ENCODE measurements around the gene TANC1. TPM values are rescaled to one million over a fixed set of nuclear protein-coding genes. Genes with fewer than 3 reads are reported as not detected.
"Not testable (repeated sequence)": the region's sequence is repeated elsewhere in the genome, so short reads cannot be mapped to it uniquely, and the experiment has no call there.

The TANC1 gene
- total RNA-seq, 2 donors from 2014 or later = 70.1 to 86.1 TPM

DNA sequence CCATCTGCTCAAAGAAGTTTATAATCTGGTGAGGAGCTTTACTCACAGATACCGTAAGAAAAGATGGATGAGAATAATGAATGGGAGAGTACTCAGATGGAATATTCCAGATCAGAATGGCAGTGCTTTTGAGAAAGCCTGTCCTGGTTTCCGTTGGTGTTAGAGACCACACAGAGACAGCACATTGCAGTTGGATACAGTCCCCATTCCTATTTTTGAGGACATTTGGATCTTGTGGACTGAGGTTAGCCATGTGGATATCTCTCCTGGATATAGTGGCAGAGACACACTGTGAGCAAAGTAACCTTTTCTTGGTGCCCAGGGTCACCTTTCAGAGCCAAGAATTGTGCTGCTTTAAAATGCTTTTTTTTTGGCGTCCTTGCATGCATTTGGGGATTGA, 63.7 kb downstream of the TANC1 start:
- H3K4me1 ChIP-seq (ENCODE audit: control insufficient read depth in 1 of 2, low read depth in 2 of 2) = peaks cover 28 to 66% of the 10 kb centered on the region in 2 donors
- ATAC-seq (ENCODE audit: insufficient number of reproducible peaks, low FRiP score, low read depth) (no peak), DNase-seq (ENCODE audit: low spot score) (no peak)
- TF ChIP-seq, protein P1, sequence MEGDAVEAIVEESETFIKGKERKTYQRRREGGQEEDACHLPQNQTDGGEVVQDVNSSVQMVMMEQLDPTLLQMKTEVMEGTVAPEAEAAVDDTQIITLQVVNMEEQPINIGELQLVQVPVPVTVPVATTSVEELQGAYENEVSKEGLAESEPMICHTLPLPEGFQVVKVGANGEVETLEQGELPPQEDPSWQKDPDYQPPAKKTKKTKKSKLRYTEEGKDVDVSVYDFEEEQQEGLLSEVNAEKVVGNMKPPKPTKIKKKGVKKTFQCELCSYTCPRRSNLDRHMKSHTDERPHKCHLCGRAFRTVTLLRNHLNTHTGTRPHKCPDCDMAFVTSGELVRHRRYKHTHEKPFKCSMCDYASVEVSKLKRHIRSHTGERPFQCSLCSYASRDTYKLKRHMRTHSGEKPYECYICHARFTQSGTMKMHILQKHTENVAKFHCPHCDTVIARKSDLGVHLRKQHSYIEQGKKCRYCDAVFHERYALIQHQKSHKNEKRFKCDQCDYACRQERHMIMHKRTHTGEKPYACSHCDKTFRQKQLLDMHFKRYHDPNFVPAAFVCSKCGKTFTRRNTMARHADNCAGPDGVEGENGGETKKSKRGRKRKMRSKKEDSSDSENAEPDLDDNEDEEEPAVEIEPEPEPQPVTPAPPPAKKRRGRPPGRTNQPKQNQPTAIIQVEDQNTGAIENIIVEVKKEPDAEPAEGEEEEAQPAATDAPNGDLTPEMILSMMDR (IDR thresholded peaks at IDR 0.05) = no peak
- peak overlapping the region; percentile 21 to 80 for H3K27ac ChIP-seq
- H3K9me3 ChIP-seq = no peaks in the 10 kb centered on the region
- no peaks in the 10 kb centered on the region for H3K36me3 ChIP-seq
- H3K4me3 ChIP-seq = no peak overlapping the region
- no peaks in the 10 kb centered on the region for H3K27me3 ChIP-seq (replicated peaks; ENCODE audit: insufficient read depth)

DNA sequence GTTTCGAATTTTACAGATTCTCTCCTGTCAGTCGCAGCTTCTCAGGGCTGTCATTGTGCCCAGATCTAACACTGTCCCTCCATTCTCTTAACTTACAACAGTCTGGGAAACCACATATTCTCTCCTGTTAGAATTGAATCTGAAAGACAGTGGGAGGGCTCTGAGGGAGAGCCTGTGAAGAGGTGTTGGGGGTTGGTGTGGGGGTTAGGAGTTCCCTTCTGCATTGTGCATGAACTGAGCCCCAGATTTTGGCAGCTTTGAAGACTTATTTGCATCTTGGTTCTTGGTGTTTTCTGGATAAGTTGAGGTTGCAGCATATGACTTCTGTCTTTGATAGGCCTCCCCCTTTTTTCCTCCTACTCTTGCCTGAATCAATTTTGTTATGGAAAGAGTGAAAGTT, 64.1 kb downstream of the TANC1 start:
- DNase-seq (ENCODE audit: low spot score) = no peak
- Histone ChIP-seq H3K9me3 (no peaks in the 10 kb centered on the region), H3K27ac (peak overlapping the region; percentile 21 to 80), H3K36me3 (no peaks in the 10 kb centered on the region), H3K4me3 (no peak overlapping the region), H3K4me1 (ENCODE audit: control insufficient read depth in 1 of 2, low read depth in 2 of 2) (peaks cover 28 to 66% of the 10 kb centered on the region in 2 donors), H3K27me3 (replicated peaks; ENCODE audit: insufficient read depth) (no peaks in the 10 kb centered on the region)
- TF ChIP-seq, protein P1 (IDR thresholded peaks at IDR 0.05) = no peak
- no peak for ATAC-seq (ENCODE audit: insufficient number of reproducible peaks, low FRiP score, low read depth)

DNA sequence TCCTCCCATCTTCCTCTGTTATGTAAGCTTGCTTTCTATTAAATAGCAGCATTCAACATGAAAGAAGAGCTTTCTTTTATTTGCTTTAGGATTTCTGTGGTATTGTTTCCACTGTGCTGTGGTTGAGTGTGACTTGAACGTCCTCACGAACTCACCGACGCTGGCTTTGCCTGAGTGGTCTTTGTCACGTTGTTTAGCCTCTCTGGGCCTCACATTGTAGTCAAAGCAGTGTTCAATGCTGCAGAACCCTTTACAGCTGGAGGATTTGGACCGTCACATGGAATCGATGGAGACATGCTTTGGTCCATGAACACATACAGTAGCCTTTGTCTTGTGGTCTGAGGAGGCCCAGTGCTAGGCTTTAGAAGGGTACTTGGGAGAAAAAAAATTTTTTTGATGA, 66.3 kb downstream of the TANC1 start:
- Histone ChIP-seq H3K27me3 (replicated peaks; ENCODE audit: insufficient read depth) (no peaks in the 10 kb centered on the region), H3K4me1 (ENCODE audit: control insufficient read depth in 1 of 2, low read depth in 2 of 2) (peaks cover 26 to 58% of the 10 kb centered on the region in 2 donors), H3K4me3 (no peak overlapping the region), H3K9me3 (no peaks in the 10 kb centered on the region), H3K36me3 (no peaks in the 10 kb centered on the region), H3K27ac (no peak overlapping the region)
- no peak for ATAC-seq (ENCODE audit: insufficient number of reproducible peaks, low FRiP score, low read depth)
- DNase-seq (ENCODE audit: low spot score) = no peak
- TF ChIP-seq, protein P1 (IDR thresholded peaks at IDR 0.05) = no peak

DNA sequence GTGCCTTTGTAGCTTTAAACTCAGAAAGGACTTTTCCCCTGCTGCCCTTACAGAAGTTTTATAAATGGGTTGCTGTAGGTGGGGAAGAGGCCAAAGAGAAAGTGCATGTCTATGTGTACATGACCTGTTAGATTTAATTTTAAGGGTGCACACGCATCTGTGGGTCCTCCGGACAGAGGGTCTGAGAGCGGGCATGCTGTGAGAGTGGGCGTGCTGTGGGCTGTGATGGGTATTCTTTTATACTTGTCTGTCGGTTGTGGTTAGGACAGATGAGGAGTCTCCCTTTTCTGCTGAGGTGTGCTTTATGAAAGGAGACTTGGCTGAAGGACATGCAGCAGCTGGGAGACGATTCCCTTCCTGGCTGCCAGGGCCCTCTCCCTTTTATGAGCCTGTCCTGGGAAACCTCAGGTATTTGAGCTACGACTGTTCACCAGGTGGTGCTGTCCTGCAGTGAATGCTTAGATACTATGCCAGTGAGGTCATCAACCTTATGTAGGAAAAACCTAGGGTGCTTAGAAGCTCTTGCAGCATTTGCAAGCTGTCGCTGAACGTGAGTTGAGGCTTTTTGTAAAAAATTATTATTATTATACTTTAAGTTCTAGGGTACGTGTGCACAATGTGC, 67.5 kb downstream of the TANC1 start:
- Histone ChIP-seq H3K27me3 (replicated peaks; ENCODE audit: insufficient read depth) (no peaks in the 10 kb centered on the region), H3K4me1 (ENCODE audit: control insufficient read depth in 1 of 2, low read depth in 2 of 2) (peaks cover 14 to 58% of the 10 kb centered on the region in 2 donors), H3K36me3 (no peaks in the 10 kb centered on the region), H3K27ac (no peak overlapping the region), H3K9me3 (no peaks in the 10 kb centered on the region), H3K4me3 (no peak overlapping the region)
- ATAC-seq (ENCODE audit: insufficient number of reproducible peaks, low FRiP score, low read depth) (no peak), DNase-seq (ENCODE audit: low spot score) (no peak)
- TF ChIP-seq, protein P1 (IDR thresholded peaks at IDR 0.05) = no peak

DNA sequence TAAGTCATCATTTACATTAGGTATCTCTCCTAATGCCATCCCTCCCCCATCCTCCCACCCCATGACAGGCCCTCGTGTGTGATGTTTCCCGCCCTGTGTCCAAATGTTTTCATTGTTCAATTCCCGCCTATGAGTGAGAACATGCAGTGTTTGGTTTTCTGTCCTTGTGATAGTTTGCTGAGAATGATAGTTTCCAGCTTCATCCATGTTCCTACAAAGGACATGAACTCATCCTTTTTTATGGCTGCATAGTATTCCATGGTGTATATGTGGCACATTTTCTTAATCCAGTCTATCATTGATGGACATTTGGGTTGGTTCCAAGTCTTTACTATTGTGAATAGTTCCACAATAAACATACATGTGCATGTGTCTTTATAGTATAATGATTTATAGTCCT, 68.0 kb downstream of the TANC1 start:
- not testable (repeated sequence) for H3K27ac ChIP-seq; ATAC-seq (ENCODE audit: insufficient number of reproducible peaks, low FRiP score, low read depth); H3K4me3 ChIP-seq; H3K9me3 ChIP-seq; DNase-seq (ENCODE audit: low spot score); H3K27me3 ChIP-seq (replicated peaks; ENCODE audit: insufficient read depth); H3K36me3 ChIP-seq
- H3K4me1 ChIP-seq (ENCODE audit: control insufficient read depth in 1 of 2, low read depth in 2 of 2) = peaks cover 11 to 58% of the 10 kb centered on the region in 2 donors

DNA sequence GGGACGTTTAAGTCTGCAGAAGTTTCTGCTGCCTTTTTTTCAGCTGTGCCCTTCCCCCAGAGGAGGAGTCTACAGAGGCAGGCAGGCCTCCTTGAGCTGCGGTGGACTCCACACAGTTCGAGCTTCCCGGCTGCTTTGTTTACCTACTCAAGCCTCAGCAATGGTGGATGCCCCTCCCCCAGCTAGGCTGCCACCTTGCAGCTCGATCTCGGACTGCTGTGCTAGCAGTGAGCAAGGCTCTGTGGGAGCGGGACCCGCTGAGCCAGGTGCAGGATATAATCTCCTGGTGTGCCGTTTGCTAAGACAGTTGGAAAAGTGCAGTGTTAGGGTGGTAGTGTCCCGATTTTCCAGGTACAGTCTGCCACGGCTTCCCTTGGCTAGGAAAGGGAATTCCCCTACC, 72.9 kb downstream of the TANC1 start:
- not testable (repeated sequence) for H3K36me3 ChIP-seq; ATAC-seq (ENCODE audit: insufficient number of reproducible peaks, low FRiP score, low read depth); H3K4me3 ChIP-seq; H3K27ac ChIP-seq; H3K27me3 ChIP-seq (replicated peaks; ENCODE audit: insufficient read depth); H3K9me3 ChIP-seq; DNase-seq (ENCODE audit: low spot score)
- H3K4me1 ChIP-seq (ENCODE audit: control insufficient read depth in 1 of 2, low read depth in 2 of 2) = peaks cover 16 to 68% of the 10 kb centered on the region in 2 donors

Measured in thoracic aorta (tissue), 2 donors.